Natural killer cell (primary cell): Measurements from ENCODE around the gene LSM2. TPM values are rescaled to one million over a fixed set of nuclear protein-coding genes. Genes with fewer than 3 reads are reported as not detected.

Source experiments
- ATAC-seq, 3 donors: fragments of 150-1000 bp in 2 of 3; fragments of 200-7000 bp in 1 of 3; cut with Tn5 transposase; 1 replicate in 1 of 3; 2 replicates in 2 of 3; pipeline ENCODE4 v1.10.0; 2021; ENCODE audit warnings: mild to moderate bottlenecking in 2 of 3, moderate library complexity in 2 of 3
- DNase-seq, 2 donors: peaks; one replicate each; pipeline versions ENCODE4 v3.0.0 to v3.0.0-alpha.2; 2013 to 2021; ENCODE audit warnings: mixed read lengths in 1 of 2
- H3K27ac ChIP-seq: one replicate; pipeline ENCODE4 v1.5.1; 2013; ENCODE audit warnings: mild to moderate bottlenecking, low read length
- H3K27me3 ChIP-seq: one replicate; pipeline ENCODE4 v1.6.1; 2013; ENCODE audit warnings: low read length; ENCODE audit not compliant: control insufficient read depth, insufficient read depth
- H3K36me3 ChIP-seq: one replicate; pipeline ENCODE4 v1.6.1; 2013; ENCODE audit warnings: low read length; ENCODE audit not compliant: control insufficient read depth, insufficient read depth
- H3K4me1 ChIP-seq: one replicate; pipeline ENCODE4 v1.6.1; 2013; ENCODE audit warnings: low read length; ENCODE audit not compliant: control insufficient read depth, insufficient read depth
- H3K4me3 ChIP-seq: one replicate; pipeline ENCODE4 v1.5.1; 2013; ENCODE audit warnings: low read length
- H3K9me3 ChIP-seq: one replicate; pipeline ENCODE4 v1.6.1; 2013; ENCODE audit warnings: low read length; ENCODE audit not compliant: control insufficient read depth, insufficient read depth
- H3K27ac Mint-ChIP-seq, 2 donors: one replicate each; pipeline ENCODE4 v1.8.0; 2022; ENCODE audit warnings: mild to moderate bottlenecking in 2 of 2, mixed read lengths in 2 of 2, moderate library complexity in 1 of 2
- H3K27me3 Mint-ChIP-seq, 2 donors: one replicate each; pipeline ENCODE4 v1.8.0; 2022; ENCODE audit warnings: low read depth in 2 of 2, mixed read lengths in 2 of 2
- H3K36me3 Mint-ChIP-seq: one replicate; pipeline ENCODE4 v1.8.0; 2022; ENCODE audit warnings: mixed read lengths
- H3K4me1 Mint-ChIP-seq, 2 donors: one replicate each; pipeline ENCODE4 v1.8.0; 2022; ENCODE audit warnings: mixed read lengths in 2 of 2
- H3K4me3 Mint-ChIP-seq: one replicate; pipeline ENCODE4 v1.8.0; 2022; ENCODE audit warnings: mild to moderate bottlenecking, moderate library complexity, mixed read lengths
- H3K9me3 Mint-ChIP-seq, 2 donors: one replicate each; pipeline ENCODE4 v1.8.0; 2022; ENCODE audit warnings: mixed read lengths in 2 of 2
- CTCF ChIP-seq: fragments of 200-600 bp; IDR thresholded peaks from one replicate; pipeline ENCODE4 v1.8.0; 2022; ENCODE audit warnings: antibody characterized with exemption
- WGBS: methylation state at CpG from one replicate; pipeline ENCODE4 v1.1.7; 2013; ENCODE audit warnings: missing lambda C conversion rate; ENCODE audit not compliant: insufficient coverage; 5-methylcytosine and 5-hydroxymethylcytosine counted together
- intact Hi-C: fragments of 100-400 bp; cut with micrococcal nuclease; formaldehyde crosslinking; loops from one replicate; pipeline ENCODE4 v1.14.2; 2022
- total RNA-seq, 4 donors: library from RNA; stranded (reverse); fragments of 120-200 nt in 1 of 4; gene quantifications; one replicate each; pipeline versions ENCODE4 v1.2.3 to v1.2.4, GENCODE V29; 2013 to 2022

LSM2 gene
- total RNA-seq, 3 donors from 2014 or later (not counting 1 experiment from before 2014, with no cell fraction given): 28.1 to 34.9 (median 29.2) TPM

- Histone ChIP-seq H3K9me3 (no peaks in the 10 kb centered on the region), H3K4me1 (peaks cover 32% of the 10 kb centered on the region), H3K36me3 (peaks cover 45% of the 10 kb centered on the region), H3K27ac (no peak overlapping the region), H3K4me3 (no peak overlapping the region), H3K27me3 (no peaks in the 10 kb centered on the region)
- DNase-seq (no peak), ATAC-seq (no peak)
- intact Hi-C loops: no loop called here
- Mint-ChIP-seq H3K9me3 (no peaks in the 10 kb centered on the region), H3K27ac (peak overlapping the region in 1 of 2 donors; percentile 87), H3K27me3 (no peaks in the 10 kb centered on the region), H3K4me1 (peaks cover 0 to 26% of the 10 kb centered on the region in 2 donors), H3K4me3 (no peak overlapping the region), H3K36me3 (no peaks in the 10 kb centered on the region)
- TF ChIP-seq CTCF: no peak
- WGBS: 91% methylated on average over 5 of the region's 5 CpGs
Observed at GRCh38 chr6:31778193-31778592, 28.6 kb downstream of the LSM2 start.

- H3K27me3 ChIP-seq: no peaks in the 10 kb centered on the region
- DNase-seq (no peak), ATAC-seq (no peak)
- H3K36me3 Mint-ChIP-seq: no peaks in the 10 kb centered on the region
- H3K27me3 Mint-ChIP-seq: no peaks in the 10 kb centered on the region
- H3K4me1 Mint-ChIP-seq: peaks cover 0 to 32% of the 10 kb centered on the region in 2 donors
- no peak overlapping the region for H3K4me3 ChIP-seq
- no peak overlapping the region for H3K4me3 Mint-ChIP-seq
- H3K27ac Mint-ChIP-seq: peak overlapping the region in 1 of 2 donors; percentile 87
- H3K36me3 ChIP-seq: peaks cover 40% of the 10 kb centered on the region
- WGBS: 97% methylated on average over 5 of the region's 5 CpGs
- peaks cover 37% of the 10 kb centered on the region for H3K4me1 ChIP-seq
- no peaks in the 10 kb centered on the region for H3K9me3 Mint-ChIP-seq
- TF ChIP-seq CTCF: no peak
- H3K27ac ChIP-seq: peak overlapping the region; percentile 55
- H3K9me3 ChIP-seq: no peaks in the 10 kb centered on the region
- intact Hi-C loops: no loop called here
Observed at GRCh38 chr6:31777667-31778050, 29.1 kb downstream of the LSM2 start.

- Mint-ChIP-seq H3K9me3 (no peaks in the 10 kb centered on the region), H3K36me3 (no peaks in the 10 kb centered on the region), H3K4me1 (peaks cover 0 to 33% of the 10 kb centered on the region in 2 donors), H3K4me3 (peak within 1 kb of the TSS; percentile 50), H3K27ac (peak within 1 kb of the TSS; percentile 60 to 87), H3K27me3 (no peaks in the 10 kb centered on the region)
- WGBS: 11% methylated on average over 13 of the region's 15 CpGs
- Histone ChIP-seq H3K27me3 (no peaks in the 10 kb centered on the region), H3K27ac (peak within 1 kb of the TSS; percentile 55), H3K9me3 (no peaks in the 10 kb centered on the region), H3K36me3 (peaks cover 35% of the 10 kb centered on the region), H3K4me3 (no peak within 1 kb of the TSS), H3K4me1 (peaks cover 42% of the 10 kb centered on the region)
- intact Hi-C loops: no loop called here
- no peak for TF ChIP-seq CTCF
- DNase-seq: peak; percentile 49 to 77
- peak; percentile 72 to 89 (median 82) for ATAC-seq
Observed at GRCh38 chr6:31776989-31777666, 29.6 kb downstream of the LSM2 start, which contains the start of gene VWA7. TSS of gene VWA7 (minus strand) at chr6:31777328. CDS start at chr6:31776779, 549 bp downstream.
